Keratinocyte (primary cell): ENCODE measurements around the gene TBC1D16. TPM values are rescaled to one million over a fixed set of nuclear protein-coding genes. Genes with fewer than 3 reads are reported as not detected.

ENCODE experiments used
- DNase-seq: peaks from one replicate; pipeline ENCODE4 v3.0.0-alpha.2; 2011; ENCODE audit warnings: low read depth, missing footprints, low spot score
- FAIRE-seq: peaks from 2 replicates; lab custom pipeline; 2011; peaks lifted over from hg19 to GRCh38; lab: Jason Lieb, UNC
- H2AFZ ChIP-seq: 2 replicates; pipeline ENCODE4 v1.6.0; 2012; ENCODE audit warnings: low read length, control low read depth, inconsistent platforms; ENCODE audit not compliant: control insufficient read depth
- H3K27ac ChIP-seq: 2 replicates; pipeline ENCODE4 v1.5.1; 2011; ENCODE audit warnings: low read length; ENCODE audit not compliant: control insufficient read depth, insufficient read depth
- H3K27me3 ChIP-seq: 3 replicates; pipeline ENCODE4 v1.6.0; 2011; ENCODE audit warnings: low read length; ENCODE audit not compliant: control insufficient read depth, insufficient read depth; ENCODE audit errors: extremely low read depth
- H3K36me3 ChIP-seq, 2 experiments: 2 replicates in 1 of 2; 3 replicates in 1 of 2; pipeline ENCODE4 v1.5.1; 2011; ENCODE audit warnings: low read length in 2 of 2, mild to moderate bottlenecking in 1 of 2; ENCODE audit not compliant: control insufficient read depth in 2 of 2, insufficient read depth in 2 of 2; ENCODE audit errors: extremely low read depth in 1 of 2
- H3K4me1 ChIP-seq: 3 replicates; pipeline ENCODE4 v1.5.1; 2011; ENCODE audit warnings: low read length; ENCODE audit not compliant: control insufficient read depth, insufficient read depth; ENCODE audit errors: extremely low read depth
- H3K4me2 ChIP-seq: 3 replicates; pipeline ENCODE4 v1.6.0; 2011; ENCODE audit warnings: low read depth, low read length; ENCODE audit not compliant: control insufficient read depth, insufficient read depth; ENCODE audit errors: extremely low read depth
- H3K4me3 ChIP-seq, 3 experiments: fragments of 200-600 bp in 1 of 3; sonication (generic) in 1 of 3; 2 replicates in 2 of 3; 3 replicates in 1 of 3; pipeline ENCODE4 v1.5.1; 2011 to 2016; ENCODE audit warnings: low read length in 3 of 3, mild to moderate bottlenecking in 3 of 3, control low read depth in 2 of 3, inconsistent platforms in 1 of 3, low read depth in 1 of 3, mixed read lengths in 1 of 3, mixed run types in 1 of 3, moderate library complexity in 1 of 3; ENCODE audit not compliant: control insufficient read depth in 2 of 3, insufficient read depth in 2 of 3; ENCODE audit errors: extremely low read depth in 1 of 3
- H3K79me2 ChIP-seq: 2 replicates; pipeline ENCODE4 v1.6.0; 2012; ENCODE audit warnings: low read length; ENCODE audit not compliant: control insufficient read depth, insufficient read depth
- H3K9ac ChIP-seq: 3 replicates; pipeline ENCODE4 v1.6.0; 2011; ENCODE audit warnings: low read length; ENCODE audit not compliant: control insufficient read depth, insufficient read depth; ENCODE audit errors: extremely low read depth
- H3K9me1 ChIP-seq: 3 replicates; pipeline ENCODE4 v1.6.0; 2011; ENCODE audit warnings: low read length; ENCODE audit not compliant: control insufficient read depth, insufficient read depth; ENCODE audit errors: extremely low read depth
- H3K9me3 ChIP-seq: 2 replicates; pipeline ENCODE4 v1.5.1; 2012; ENCODE audit warnings: low read depth, low read length; ENCODE audit not compliant: control insufficient read depth
- H4K20me1 ChIP-seq: 3 replicates; pipeline ENCODE4 v1.6.0; 2011; ENCODE audit warnings: low read length; ENCODE audit not compliant: control insufficient read depth, insufficient read depth; ENCODE audit errors: extremely low read depth
- CTCF ChIP-seq, 3 experiments: IDR thresholded peaks in 1 of 3; conservative IDR thresholded peaks in 1 of 3; optimal IDR thresholded peaks in 1 of 3; 2 replicates in 2 of 3; 3 replicates in 1 of 3; pipeline versions ENCODE3 to v1.5.1; 2011; ENCODE audit warnings: low read length in 3 of 3, mild to moderate bottlenecking in 3 of 3, moderate library complexity in 2 of 3, control low read depth in 1 of 3, inconsistent platforms in 1 of 3; ENCODE audit not compliant: insufficient read depth in 2 of 3; ENCODE audit errors: extremely low read depth in 1 of 3
- EZH2 ChIP-seq: IDR thresholded peaks from one replicate; pipeline ENCODE4 v1.6.1; 2012; ENCODE audit warnings: inconsistent platforms, mild to moderate bottlenecking, low read length, moderate library complexity
- dilution Hi-C: fragments of 300-500 bp; cut with MboI; formaldehyde crosslinking; loops from one replicate; pipeline ENCODE4 v1.7.0; 2020; ENCODE audit warnings: low sequenced_read_pairs; ENCODE audit not compliant: extremely low pct_ligation_motif_present
- polyA plus RNA-seq, 5 experiments: library from polyadenylated mRNA; depleted of rRNA in 3 of 5; stranded (reverse) in 3 of 5; stranded (forward) in 1 of 5; unstranded in 1 of 5; fragments of >200 nt; gene quantifications; 1 replicate in 1 of 5; 2 replicates in 3 of 5; 3 replicates in 1 of 5; pipeline versions ENCODE4 v1.2.1 to v1.2.3, GENCODE V29; 2011 to 2012; ENCODE audit warnings: missing spikeins in 2 of 5, low read depth in 1 of 5, low replicate concordance in 1 of 5

The TBC1D16 gene
- polyA plus RNA-seq, 1 donor (not counting 4 experiments of a cell fraction or from before 2014, with no cell fraction given), result 8.6 TPM

GRCh38 chr17:79950751-79951150 lies 84.9 kb downstream of the TBC1D16 start:
- FAIRE-seq (no peak), DNase-seq (no peak)
- Histone ChIP-seq H3K9me3 (no peaks in the 10 kb centered on the region), H3K36me3 (peaks cover 0 to 10% of the 10 kb centered on the region in 2 experiments), H3K9me1 (no peaks in the 10 kb centered on the region), H3K79me2 (no peaks in the 10 kb centered on the region), H3K4me3 (no peak overlapping the region), H3K27me3 (no peaks in the 10 kb centered on the region), H3K27ac (no peak overlapping the region), H3K4me1 (no peaks in the 10 kb centered on the region), H3K9ac (no peak overlapping the region), H2AFZ (no peak overlapping the region), H3K4me2 (no peak overlapping the region), H4K20me1 (no peaks in the 10 kb centered on the region)
- dilution Hi-C loops, result no loop called here
- TF ChIP-seq CTCF (optimal IDR thresholded peaks at IDR 0.05 in 1 of 3, IDR thresholded peaks at IDR 0.05 in 1 of 3, conservative IDR thresholded peaks at IDR 0.05 in 1 of 3; ENCODE audit: extremely low read depth in 1 of 3, insufficient read depth in 2 of 3, low read length in 3 of 3) (no peak), EZH2 (no peak)

- no peak overlapping the region for H3K27ac ChIP-seq
- H4K20me1 ChIP-seq, result no peaks in the 10 kb centered on the region
- dilution Hi-C loops, result no loop called here
- no peaks in the 10 kb centered on the region for H3K27me3 ChIP-seq
- H3K9me1 ChIP-seq, result no peaks in the 10 kb centered on the region
- no peaks in the 10 kb centered on the region for H3K9me3 ChIP-seq
- H3K36me3 ChIP-seq, result peaks cover 0 to 10% of the 10 kb centered on the region in 2 experiments
- no peak overlapping the region for H3K4me2 ChIP-seq
- no peak overlapping the region for H3K9ac ChIP-seq
- H3K4me3 ChIP-seq, result no peak overlapping the region
- no peaks in the 10 kb centered on the region for H3K79me2 ChIP-seq
- H3K4me1 ChIP-seq, result no peaks in the 10 kb centered on the region
- no peak for TF ChIP-seq EZH2
- DNase-seq (no peak), FAIRE-seq (no peak)
- no peak overlapping the region for H2AFZ ChIP-seq
Measured at GRCh38 chr17:79950306-79950705, 85.4 kb downstream of the TBC1D16 start.

- TF ChIP-seq CTCF (optimal IDR thresholded peaks at IDR 0.05 in 1 of 3, IDR thresholded peaks at IDR 0.05 in 1 of 3, conservative IDR thresholded peaks at IDR 0.05 in 1 of 3; ENCODE audit: extremely low read depth in 1 of 3, insufficient read depth in 2 of 3, low read length in 3 of 3), result no peak
- Histone ChIP-seq H3K9me1 (no peaks in the 10 kb centered on the region), H3K27me3 (no peaks in the 10 kb centered on the region), H3K9ac (no peak overlapping the region), H3K79me2 (no peaks in the 10 kb centered on the region), H3K9me3 (no peaks in the 10 kb centered on the region), H3K27ac (no peak overlapping the region), H4K20me1 (no peaks in the 10 kb centered on the region), H3K36me3 (peaks cover 0 to 10% of the 10 kb centered on the region in 2 experiments), H3K4me3 (no peak overlapping the region), H3K4me2 (no peak overlapping the region), H2AFZ (no peak overlapping the region), H3K4me1 (no peaks in the 10 kb centered on the region)
- FAIRE-seq (no peak), DNase-seq (no peak)
- dilution Hi-C loops, result no loop called here
Measured at GRCh38 chr17:79949656-79950209, 85.9 kb downstream of the TBC1D16 start.
